Testis (tissue), 2 donors: ENCODE data around the gene MOCOS.

Experiments used
- CTCF ChIP-seq, 3 experiments: fragments of 450-650 bp in 2 of 3; fragments of 200-600 bp in 1 of 3; sonication (generic) in 1 of 3; IDR thresholded peaks; one replicate each; pipeline ENCODE4 v1.5.1; 2016 to 2019; ENCODE audit warnings: antibody characterized with exemption in 3 of 3, mild to moderate bottlenecking in 2 of 3, moderate library complexity in 1 of 3
- POLR2A ChIP-seq: fragments of 450-650 bp; IDR thresholded peaks from one replicate; pipeline ENCODE4 v1.6.1; 2017; ENCODE audit warnings: antibody characterized with exemption, mild to moderate bottlenecking, moderate library complexity

- no peak for TF ChIP-seq CTCF (IDR thresholded peaks at IDR 0.05)
- no peak for TF ChIP-seq POLR2A
Measured at GRCh38 chr18:36142751-36143150, 44.5 kb upstream of the MOCOS start.
